Measurements from ENCODE around the gene SPIN1.

SPIN1 gene

GRCh38 chr9:88398016-88398415 is 9.8 kb downstream of the SPIN1 start:
- H3K4me3 ChIP-seq (ENCODE audit: control insufficient read depth, low read depth, low read length): no peak overlapping the region
- no peak for DNase-seq (ENCODE audit: low read depth)
- no peak for TF ChIP-seq CTCF (conservative IDR thresholded peaks at IDR 0.05; ENCODE audit: control insufficient read depth, insufficient read depth, low read depth, low read length)

GRCh38 chr9:88399966-88400365 is 11.7 kb downstream of the SPIN1 start:
- DNase-seq (ENCODE audit: low read depth): peak; percentile 70
- H3K4me3 ChIP-seq (ENCODE audit: control insufficient read depth, low read depth, low read length): no peak overlapping the region
- no peak for TF ChIP-seq CTCF (conservative IDR thresholded peaks at IDR 0.05; ENCODE audit: control insufficient read depth, insufficient read depth, low read depth, low read length)

- DNase-seq (ENCODE audit: low read depth): no peak
- TF ChIP-seq CTCF (conservative IDR thresholded peaks at IDR 0.05; ENCODE audit: control insufficient read depth, insufficient read depth, low read depth, low read length): no peak
- H3K4me3 ChIP-seq (ENCODE audit: control insufficient read depth, low read depth, low read length): no peak overlapping the region
These were observed 15.1 kb downstream of the SPIN1 start for GRCh38 chr9:88403340-88403739.

- DNase-seq (ENCODE audit: low read depth): no peak
- no peak for TF ChIP-seq CTCF (conservative IDR thresholded peaks at IDR 0.05; ENCODE audit: control insufficient read depth, insufficient read depth, low read depth, low read length)
- H3K4me3 ChIP-seq (ENCODE audit: control insufficient read depth, low read depth, low read length): no peak overlapping the region
These were observed 17.8 kb downstream of the SPIN1 start for GRCh38 chr9:88406051-88406450.

- TF ChIP-seq CTCF (conservative IDR thresholded peaks at IDR 0.05; ENCODE audit: control insufficient read depth, insufficient read depth, low read depth, low read length): no peak
- H3K4me3 ChIP-seq (ENCODE audit: control insufficient read depth, low read depth, low read length): no peak overlapping the region
- no peak for DNase-seq (ENCODE audit: low read depth)
These were observed 23.2 kb downstream of the SPIN1 start for GRCh38 chr9:88411471-88411870.

GRCh38 chr9:88414298-88414697 is 26.1 kb downstream of the SPIN1 start:
- H3K4me3 ChIP-seq (ENCODE audit: control insufficient read depth, low read depth, low read length): no peak overlapping the region
- DNase-seq (ENCODE audit: low read depth): no peak
- no peak for TF ChIP-seq CTCF (conservative IDR thresholded peaks at IDR 0.05; ENCODE audit: control insufficient read depth, insufficient read depth, low read depth, low read length)

- TF ChIP-seq CTCF (conservative IDR thresholded peaks at IDR 0.05; ENCODE audit: control insufficient read depth, insufficient read depth, low read depth, low read length): no peak
- no peak for DNase-seq (ENCODE audit: low read depth)
- H3K4me3 ChIP-seq (ENCODE audit: control insufficient read depth, low read depth, low read length): no peak overlapping the region
These were observed 29.8 kb downstream of the SPIN1 start for GRCh38 chr9:88418025-88418424.

Data from fibroblast of mammary gland (primary cell).